ENCODE results near the gene PGBD5. TPM values are rescaled to one million over a fixed set of nuclear protein-coding genes. Genes with fewer than 3 reads are reported as not detected.

The PGBD5 gene
- polyA plus RNA-seq, 1 donor (not counting 4 experiments of a cell fraction or from before 2014, with no cell fraction given), result 0.28 TPM

GRCh38 chr1:230394134-230394533 lies 32.0 kb downstream of the PGBD5 start:
- Histone ChIP-seq H3K4me3 (ENCODE audit: control insufficient read depth in 2 of 3, extremely low read depth in 1 of 3, insufficient read depth in 2 of 3, low read depth in 1 of 3, low read length in 3 of 3) (no peak overlapping the region), H3K79me2 (ENCODE audit: control insufficient read depth, insufficient read depth, low read length) (no peaks in the 10 kb centered on the region), H3K4me2 (ENCODE audit: control insufficient read depth, extremely low read depth, insufficient read depth, low read depth, low read length) (no peak overlapping the region), H3K9ac (ENCODE audit: control insufficient read depth, extremely low read depth, insufficient read depth, low read length) (no peak overlapping the region), H3K4me1 (ENCODE audit: control insufficient read depth, extremely low read depth, insufficient read depth, low read length) (no peaks in the 10 kb centered on the region), H3K27me3 (ENCODE audit: control insufficient read depth, extremely low read depth, insufficient read depth, low read length) (no peaks in the 10 kb centered on the region), H3K9me3 (ENCODE audit: control insufficient read depth, low read depth, low read length) (no peaks in the 10 kb centered on the region), H3K27ac (ENCODE audit: control insufficient read depth, insufficient read depth, low read length) (no peak overlapping the region), H3K36me3 (ENCODE audit: control insufficient read depth in 2 of 2, extremely low read depth in 1 of 2, insufficient read depth in 2 of 2, low read length in 2 of 2) (no peaks in the 10 kb centered on the region), H3K9me1 (ENCODE audit: control insufficient read depth, extremely low read depth, insufficient read depth, low read length) (no peaks in the 10 kb centered on the region), H2AFZ (ENCODE audit: control insufficient read depth, low read length) (no peak overlapping the region), H4K20me1 (ENCODE audit: control insufficient read depth, extremely low read depth, insufficient read depth, low read length) (no peaks in the 10 kb centered on the region)
- TF ChIP-seq CTCF (optimal IDR thresholded peaks at IDR 0.05 in 1 of 3, IDR thresholded peaks at IDR 0.05 in 1 of 3, conservative IDR thresholded peaks at IDR 0.05 in 1 of 3; ENCODE audit: extremely low read depth in 1 of 3, insufficient read depth in 2 of 3, low read length in 3 of 3) (no peak), EZH2 (IDR thresholded peaks at IDR 0.05; ENCODE audit: low read length) (no peak)
- dilution Hi-C loops (cut with MboI; ENCODE audit: extremely low pct_ligation_motif_present, low sequenced_read_pairs), result no loop called here
- DNase-seq (ENCODE audit: low read depth, low spot score) (no peak), FAIRE-seq (no peak)

- FAIRE-seq (no peak), DNase-seq (ENCODE audit: low read depth, low spot score) (no peak)
- H3K36me3 ChIP-seq (ENCODE audit: control insufficient read depth in 2 of 2, extremely low read depth in 1 of 2, insufficient read depth in 2 of 2, low read length in 2 of 2), result no peaks in the 10 kb centered on the region
- H3K4me1 ChIP-seq (ENCODE audit: control insufficient read depth, extremely low read depth, insufficient read depth, low read length), result no peaks in the 10 kb centered on the region
- no peaks in the 10 kb centered on the region for H4K20me1 ChIP-seq (ENCODE audit: control insufficient read depth, extremely low read depth, insufficient read depth, low read length)
- no peaks in the 10 kb centered on the region for H3K79me2 ChIP-seq (ENCODE audit: control insufficient read depth, insufficient read depth, low read length)
- no peak overlapping the region for H3K9ac ChIP-seq (ENCODE audit: control insufficient read depth, extremely low read depth, insufficient read depth, low read length)
- dilution Hi-C loops (cut with MboI; ENCODE audit: extremely low pct_ligation_motif_present, low sequenced_read_pairs), result no loop called here
- H3K9me1 ChIP-seq (ENCODE audit: control insufficient read depth, extremely low read depth, insufficient read depth, low read length), result no peaks in the 10 kb centered on the region
- H2AFZ ChIP-seq (ENCODE audit: control insufficient read depth, low read length), result no peak overlapping the region
- H3K27me3 ChIP-seq (ENCODE audit: control insufficient read depth, extremely low read depth, insufficient read depth, low read length), result no peaks in the 10 kb centered on the region
- no peaks in the 10 kb centered on the region for H3K9me3 ChIP-seq (ENCODE audit: control insufficient read depth, low read depth, low read length)
- no peak for TF ChIP-seq CTCF (optimal IDR thresholded peaks at IDR 0.05 in 1 of 3, IDR thresholded peaks at IDR 0.05 in 1 of 3, conservative IDR thresholded peaks at IDR 0.05 in 1 of 3; ENCODE audit: extremely low read depth in 1 of 3, insufficient read depth in 2 of 3, low read length in 3 of 3)
- TF ChIP-seq EZH2 (IDR thresholded peaks at IDR 0.05; ENCODE audit: low read length), result no peak
- H3K27ac ChIP-seq (ENCODE audit: control insufficient read depth, insufficient read depth, low read length), result no peak overlapping the region
- H3K4me3 ChIP-seq (ENCODE audit: control insufficient read depth in 2 of 3, extremely low read depth in 1 of 3, insufficient read depth in 2 of 3, low read depth in 1 of 3, low read length in 3 of 3), result no peak overlapping the region
- H3K4me2 ChIP-seq (ENCODE audit: control insufficient read depth, extremely low read depth, insufficient read depth, low read depth, low read length), result no peak overlapping the region
Measured at GRCh38 chr1:230393722-230394121, 32.4 kb downstream of the PGBD5 start.

Measured in keratinocyte (primary cell).